Stimulated activated CD4-positive, alpha-beta T cell treated with anti-CD3 and anti-CD28 coated beads, Interleukin-1b, Interleukin-23, amount 100 ng/mL, for 4 hours (primary cell): Measurements from ENCODE around the gene PSMF1.

ENCODE experiments used
- DNase-seq, 2 donors: peaks; one replicate each; pipeline ENCODE4 v3.0.0-alpha.2; 2020; ENCODE audit warnings: low read depth in 2 of 2

The PSMF1 gene

DNA sequence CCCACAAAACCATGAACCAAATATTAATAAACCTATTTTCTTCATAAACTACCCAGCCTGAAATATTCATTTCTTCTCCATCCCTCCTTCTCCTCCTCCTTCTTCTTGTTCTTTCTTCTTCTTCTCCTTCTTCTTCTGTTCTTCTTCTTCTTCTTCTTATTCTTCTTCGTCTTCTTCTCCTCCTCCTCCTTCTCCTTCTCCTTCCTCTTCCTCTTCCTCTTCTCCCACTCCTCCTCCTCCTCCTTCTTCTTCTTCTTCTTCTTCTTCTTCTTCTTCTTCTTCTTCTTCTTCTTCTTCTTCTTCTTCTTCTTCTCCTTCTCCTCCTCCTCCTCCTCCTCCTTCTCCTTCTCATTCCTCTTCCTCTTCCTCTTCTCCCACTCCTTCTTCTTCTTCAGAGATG lies 71.4 kb downstream of the PSMF1 start:
- DNase-seq = no peak

DNA sequence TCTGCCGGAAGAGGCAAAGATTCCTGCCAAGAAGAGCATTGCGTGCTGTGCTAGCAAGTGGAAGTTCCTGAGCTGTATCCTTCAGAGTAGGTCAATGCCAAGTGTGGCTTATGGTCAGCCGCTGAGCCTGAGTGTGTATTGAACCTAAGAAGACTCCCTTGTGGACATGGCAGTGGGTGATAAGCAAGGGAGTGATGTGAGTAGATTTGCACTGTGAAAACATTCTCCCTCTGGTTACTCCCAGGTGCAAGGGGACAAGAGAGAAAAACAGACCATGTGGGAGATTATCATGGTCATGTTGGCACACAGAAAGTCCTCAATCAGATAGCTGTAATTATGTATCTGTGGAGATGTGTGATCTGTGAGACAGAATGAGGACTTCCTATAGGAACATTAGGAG lies 72.4 kb downstream of the PSMF1 start:
- DNase-seq = no peak

DNA sequence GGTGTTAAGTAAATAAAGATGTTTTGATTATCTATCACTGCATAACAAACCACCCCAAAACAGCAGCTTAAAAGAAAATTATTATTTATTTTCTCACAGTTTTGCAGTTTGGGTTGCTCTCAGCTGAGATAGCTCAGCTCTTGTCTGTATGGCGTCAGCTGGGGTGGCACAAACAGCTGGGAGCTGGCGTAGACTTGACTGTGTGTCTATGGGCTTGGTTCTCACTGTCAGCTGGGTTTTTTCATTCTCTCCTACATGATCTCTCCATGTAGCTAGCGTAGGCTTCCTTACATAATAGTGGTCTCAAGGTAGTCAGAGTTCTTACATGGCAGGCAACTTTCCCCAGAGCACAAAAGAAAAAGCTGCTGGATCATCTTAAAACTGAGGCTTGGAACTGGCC lies 72.9 kb downstream of the PSMF1 start:
- DNase-seq = no peak

DNA sequence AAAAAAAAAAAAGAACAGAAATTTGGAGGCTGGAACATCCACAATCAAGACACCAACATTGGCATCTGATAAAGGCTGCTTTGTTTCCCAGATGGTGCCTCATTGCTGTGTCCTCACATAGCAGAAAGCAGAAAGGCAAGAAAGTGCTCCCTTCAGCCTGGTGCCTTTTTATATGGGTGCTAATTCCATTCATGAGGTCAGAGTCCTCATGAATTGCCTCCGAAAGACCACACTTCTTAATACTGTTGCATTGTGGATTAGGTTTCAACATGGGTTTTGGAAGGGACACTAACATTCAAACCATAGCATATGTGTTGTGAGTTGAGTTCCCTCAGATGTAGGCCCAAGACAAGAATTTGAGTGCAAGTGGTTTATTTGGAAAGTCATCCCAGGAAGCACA lies 76.8 kb downstream of the PSMF1 start:
- DNase-seq = no peak

- no peak for DNase-seq
These were observed 78.2 kb downstream of the PSMF1 start for GRCh38 chr20:1196634-1197033.

DNA sequence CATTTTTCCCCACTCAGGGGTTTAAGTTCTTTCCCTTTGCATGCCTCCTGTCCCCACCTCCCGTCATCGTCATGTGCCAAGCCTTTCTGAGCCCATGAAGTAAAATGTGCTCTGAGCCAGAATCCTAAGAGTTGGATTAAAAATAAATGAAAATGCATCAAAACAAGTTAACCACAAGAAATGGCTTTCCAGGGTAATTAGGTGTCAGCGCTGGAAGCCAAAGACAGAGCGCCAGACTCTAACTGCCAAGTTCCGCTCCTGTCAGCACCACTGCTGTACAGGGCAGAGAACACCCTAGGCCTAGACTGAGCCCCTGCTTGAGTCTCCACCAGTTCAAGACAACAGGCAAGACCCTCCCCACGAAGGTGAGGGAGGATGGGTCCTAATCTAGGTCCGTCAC lies 79.4 kb downstream of the PSMF1 start:
- no peak for DNase-seq

GRCh38 chr20:1198751-1199150 lies 80.3 kb downstream of the PSMF1 start:
- DNase-seq = no peak

DNA sequence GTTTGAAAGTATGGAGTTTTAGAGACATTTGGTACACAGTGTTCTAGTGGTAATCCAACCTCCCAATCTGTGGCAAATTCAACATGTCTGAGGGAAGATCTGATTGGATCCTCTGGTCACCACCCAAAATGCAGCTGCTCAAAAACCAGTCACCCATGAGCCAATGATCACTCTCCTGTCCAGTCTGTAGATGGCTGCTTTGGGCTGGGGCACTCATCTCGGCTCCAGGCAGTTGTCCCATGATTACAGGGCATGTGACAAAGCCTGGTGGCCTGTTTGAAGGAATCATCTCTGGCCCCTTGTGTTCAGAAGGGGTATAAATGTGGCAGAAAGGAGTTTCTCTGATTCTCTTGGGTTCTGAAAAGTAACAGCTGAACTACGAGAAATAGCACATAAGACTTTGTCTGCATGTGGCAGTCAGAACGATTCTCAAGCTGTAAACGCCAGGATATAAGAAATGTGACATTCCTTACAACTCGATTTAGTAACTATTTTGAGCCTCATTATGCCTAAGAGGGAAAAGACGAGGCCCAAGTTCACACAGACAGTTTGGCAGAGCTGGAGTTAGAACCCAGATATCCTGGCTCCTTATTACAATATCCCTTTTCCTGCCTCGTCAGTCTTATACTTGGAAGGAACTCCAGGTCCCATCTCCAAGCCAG lies 80.9 kb downstream of the PSMF1 start:
- no peak for DNase-seq

DNA sequence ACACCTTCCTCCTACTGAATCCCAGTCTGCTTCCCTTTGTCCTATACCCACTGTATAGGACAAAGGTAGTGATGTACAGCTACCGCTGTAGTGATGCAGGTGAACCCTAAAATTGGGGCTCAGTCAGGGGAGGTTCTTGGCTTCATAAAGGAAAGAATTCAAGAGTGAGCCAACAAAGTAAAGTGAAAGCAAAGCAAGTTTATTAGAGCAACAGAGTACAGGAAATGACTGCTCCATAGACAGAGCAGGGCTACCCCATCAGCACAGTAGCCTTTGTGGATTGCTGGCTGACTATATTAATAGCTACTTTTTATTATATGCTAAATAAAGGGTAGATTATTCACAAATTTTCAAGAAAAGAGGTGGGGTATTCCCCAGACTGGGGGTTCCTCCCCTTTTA lies 81.6 kb downstream of the PSMF1 start:
- no peak for DNase-seq

- DNase-seq = no peak
These were observed 84.5 kb downstream of the PSMF1 start, which contains the start of gene C20orf202 for GRCh38 chr20:1202762-1203504. Gene C20orf202 (plus strand): TSS chr20:1203454. CDS start chr20:1203586, 132 bp downstream.

DNA sequence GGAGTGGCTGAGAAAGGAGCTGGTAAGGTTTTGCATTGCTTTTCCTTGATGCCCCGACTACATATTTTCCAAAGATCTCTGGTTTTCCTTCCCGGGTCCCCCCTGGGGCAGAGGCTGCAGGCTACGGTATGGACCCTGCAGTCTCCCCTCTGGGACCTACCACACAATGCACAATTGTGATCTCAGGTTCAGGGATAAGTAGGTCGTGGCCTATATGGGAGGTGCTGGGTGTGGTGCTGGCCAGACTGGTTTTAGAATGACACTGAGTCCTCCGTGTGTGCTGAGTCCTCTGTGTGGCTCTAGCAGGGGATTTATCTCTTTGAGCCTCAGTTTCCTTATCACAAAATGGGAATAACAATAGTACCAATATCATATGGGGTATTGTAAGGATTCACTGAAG lies 85.2 kb downstream of the PSMF1 start:
- DNase-seq = no peak

DNA sequence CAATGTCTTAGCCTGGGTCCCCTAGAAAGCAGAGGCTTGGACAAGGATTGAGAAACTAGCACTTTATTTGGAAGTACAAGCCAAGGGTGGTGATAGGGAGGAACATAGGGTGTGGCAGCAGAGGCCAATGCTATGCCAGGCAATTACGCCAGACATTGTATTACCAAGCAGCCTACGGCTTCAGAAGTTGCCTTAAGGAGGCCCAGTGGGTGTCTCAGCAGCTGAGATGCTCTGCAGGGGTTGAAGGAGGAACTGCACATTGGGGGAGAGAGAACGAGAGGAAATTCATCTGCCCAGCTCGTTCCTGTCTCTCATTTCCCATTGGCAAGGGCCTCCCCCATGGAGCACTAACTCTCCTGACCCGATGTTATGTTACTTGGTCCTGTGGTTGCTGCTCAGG lies 85.7 kb downstream of the PSMF1 start:
- DNase-seq = no peak

GRCh38 chr20:1204576-1204975 lies 86.2 kb downstream of the PSMF1 start:
- DNase-seq = no peak

- DNase-seq = no peak
These were observed 87.4 kb downstream of the PSMF1 start for GRCh38 chr20:1205802-1206201.

- no peak for DNase-seq
These were observed 88.2 kb downstream of the PSMF1 start for GRCh38 chr20:1206366-1207148.

DNA sequence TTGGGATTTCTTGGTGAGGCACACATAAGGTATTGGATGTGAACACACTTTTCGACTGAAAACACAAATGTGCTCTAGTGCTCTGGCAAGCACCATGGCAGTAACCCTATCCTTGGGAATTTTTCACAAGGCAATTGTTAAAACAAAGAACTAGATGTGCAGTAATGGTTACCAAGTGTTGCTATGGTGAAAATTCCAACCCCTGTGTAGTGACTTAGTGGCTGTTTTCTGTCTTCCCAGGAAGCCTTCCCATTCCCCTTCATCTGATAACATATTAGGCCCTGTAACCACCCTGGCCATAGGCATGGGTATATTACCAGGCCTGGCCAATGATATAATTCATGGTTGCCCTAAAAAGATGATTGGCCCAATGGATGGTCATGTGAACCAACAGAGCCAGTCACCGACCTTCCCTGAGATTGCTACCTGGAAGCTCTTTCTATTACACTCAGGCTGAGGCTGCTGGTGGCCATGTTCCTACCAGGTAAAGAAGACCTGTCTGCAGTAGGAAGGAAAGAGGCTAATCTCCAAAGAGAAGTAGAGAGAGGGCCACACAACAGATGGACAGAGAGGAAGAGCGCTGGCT lies 89.0 kb downstream of the PSMF1 start:
- DNase-seq = no peak

DNA sequence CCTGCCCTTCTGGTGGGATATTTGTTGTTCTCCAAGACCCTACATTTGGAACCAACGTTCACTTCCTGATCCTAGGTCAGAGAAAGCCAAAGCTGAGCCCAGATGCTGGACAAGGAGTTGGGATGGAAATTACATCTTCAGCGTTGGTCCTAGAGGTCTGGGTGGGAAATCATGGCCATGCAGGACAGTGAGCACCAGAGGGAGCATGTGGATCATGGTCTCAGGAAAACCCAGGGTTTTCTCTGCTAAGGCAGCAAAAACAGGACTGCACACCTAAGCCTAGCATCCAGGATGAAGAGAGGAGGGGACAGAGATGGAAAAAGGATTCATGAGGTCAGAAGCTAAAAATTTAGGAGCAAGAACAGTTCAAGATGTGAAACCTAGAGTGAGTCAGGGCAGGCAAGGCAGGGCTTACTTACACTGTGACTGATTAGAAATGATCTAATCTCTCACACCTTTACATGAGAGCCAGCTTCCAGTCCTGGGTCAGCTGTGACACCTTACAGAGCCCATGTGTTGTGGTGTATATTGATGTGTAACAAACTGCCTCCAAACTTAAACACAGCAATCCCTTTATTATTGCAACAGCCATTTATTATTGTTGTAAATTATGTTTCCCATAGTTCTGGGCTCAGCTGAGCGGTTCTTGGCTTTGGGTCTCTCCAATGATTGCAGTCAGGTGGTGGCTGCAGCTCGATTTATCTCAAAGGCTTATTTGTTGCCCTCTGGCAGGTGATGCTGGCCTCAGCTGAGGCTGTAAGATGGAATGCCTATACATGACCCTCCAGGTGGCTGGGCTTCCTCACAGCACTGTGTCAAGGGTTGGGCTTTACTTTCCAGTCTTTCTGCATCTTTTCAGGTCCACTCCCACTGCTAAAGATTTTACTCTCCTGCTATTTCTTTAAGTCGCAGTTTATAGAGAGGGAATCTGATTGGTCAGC lies 91.3 kb downstream of the PSMF1 start:
- DNase-seq = no peak

GRCh38 chr20:1210501-1210900 lies 92.1 kb downstream of the PSMF1 start:
- no peak for DNase-seq

DNA sequence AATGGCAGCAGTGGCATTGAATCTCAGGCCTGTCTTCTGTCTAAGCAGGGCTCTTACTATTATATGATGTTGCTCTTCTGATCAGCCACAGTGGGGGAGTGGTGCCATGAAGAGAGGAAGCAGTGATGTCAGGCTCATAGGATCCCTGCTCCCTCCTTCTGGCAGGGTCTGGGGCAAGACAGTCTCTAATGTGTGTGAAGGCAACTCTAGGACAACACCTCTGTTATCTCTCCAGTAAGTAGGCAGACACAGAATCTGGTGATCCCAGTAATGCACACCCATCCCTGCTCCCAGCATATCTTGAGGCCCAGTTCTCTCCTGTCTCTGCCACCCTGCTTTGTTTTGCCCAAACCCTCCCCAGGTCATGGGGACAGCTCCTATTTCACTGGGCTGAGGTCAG lies 93.6 kb downstream of the PSMF1 start:
- DNase-seq = no peak

GRCh38 chr20:1212607-1213396 lies 94.4 kb downstream of the PSMF1 start:
- peak; percentile 39 to 55 for DNase-seq
